Keratinocyte (primary cell): ENCODE data around the gene MAP2K5. TPM values are rescaled to one million over a fixed set of nuclear protein-coding genes. Genes with fewer than 3 reads are reported as not detected.

Experiments used
- DNase-seq: peaks from one replicate; pipeline ENCODE4 v3.0.0-alpha.2; 2011; ENCODE audit warnings: low read depth, missing footprints, low spot score
- FAIRE-seq: peaks from 2 replicates; lab custom pipeline; 2011; peaks lifted over from hg19 to GRCh38; lab: Jason Lieb, UNC
- H2AFZ ChIP-seq: 2 replicates; pipeline ENCODE4 v1.6.0; 2012; ENCODE audit warnings: low read length, control low read depth, inconsistent platforms; ENCODE audit not compliant: control insufficient read depth
- H3K27ac ChIP-seq: 2 replicates; pipeline ENCODE4 v1.5.1; 2011; ENCODE audit warnings: low read length; ENCODE audit not compliant: control insufficient read depth, insufficient read depth
- H3K27me3 ChIP-seq: 3 replicates; pipeline ENCODE4 v1.6.0; 2011; ENCODE audit warnings: low read length; ENCODE audit not compliant: control insufficient read depth, insufficient read depth; ENCODE audit errors: extremely low read depth
- H3K36me3 ChIP-seq, 2 experiments: 2 replicates in 1 of 2; 3 replicates in 1 of 2; pipeline ENCODE4 v1.5.1; 2011; ENCODE audit warnings: low read length in 2 of 2, mild to moderate bottlenecking in 1 of 2; ENCODE audit not compliant: control insufficient read depth in 2 of 2, insufficient read depth in 2 of 2; ENCODE audit errors: extremely low read depth in 1 of 2
- H3K4me1 ChIP-seq: 3 replicates; pipeline ENCODE4 v1.5.1; 2011; ENCODE audit warnings: low read length; ENCODE audit not compliant: control insufficient read depth, insufficient read depth; ENCODE audit errors: extremely low read depth
- H3K4me2 ChIP-seq: 3 replicates; pipeline ENCODE4 v1.6.0; 2011; ENCODE audit warnings: low read depth, low read length; ENCODE audit not compliant: control insufficient read depth, insufficient read depth; ENCODE audit errors: extremely low read depth
- H3K4me3 ChIP-seq, 3 experiments: fragments of 200-600 bp in 1 of 3; sonication (generic) in 1 of 3; 2 replicates in 2 of 3; 3 replicates in 1 of 3; pipeline ENCODE4 v1.5.1; 2011 to 2016; ENCODE audit warnings: low read length in 3 of 3, mild to moderate bottlenecking in 3 of 3, control low read depth in 2 of 3, inconsistent platforms in 1 of 3, low read depth in 1 of 3, mixed read lengths in 1 of 3, mixed run types in 1 of 3, moderate library complexity in 1 of 3; ENCODE audit not compliant: control insufficient read depth in 2 of 3, insufficient read depth in 2 of 3; ENCODE audit errors: extremely low read depth in 1 of 3
- H3K79me2 ChIP-seq: 2 replicates; pipeline ENCODE4 v1.6.0; 2012; ENCODE audit warnings: low read length; ENCODE audit not compliant: control insufficient read depth, insufficient read depth
- H3K9ac ChIP-seq: 3 replicates; pipeline ENCODE4 v1.6.0; 2011; ENCODE audit warnings: low read length; ENCODE audit not compliant: control insufficient read depth, insufficient read depth; ENCODE audit errors: extremely low read depth
- H3K9me1 ChIP-seq: 3 replicates; pipeline ENCODE4 v1.6.0; 2011; ENCODE audit warnings: low read length; ENCODE audit not compliant: control insufficient read depth, insufficient read depth; ENCODE audit errors: extremely low read depth
- H3K9me3 ChIP-seq: 2 replicates; pipeline ENCODE4 v1.5.1; 2012; ENCODE audit warnings: low read depth, low read length; ENCODE audit not compliant: control insufficient read depth
- H4K20me1 ChIP-seq: 3 replicates; pipeline ENCODE4 v1.6.0; 2011; ENCODE audit warnings: low read length; ENCODE audit not compliant: control insufficient read depth, insufficient read depth; ENCODE audit errors: extremely low read depth
- EZH2 ChIP-seq: IDR thresholded peaks from one replicate; pipeline ENCODE4 v1.6.1; 2012; ENCODE audit warnings: inconsistent platforms, mild to moderate bottlenecking, low read length, moderate library complexity
- dilution Hi-C: fragments of 300-500 bp; cut with MboI; formaldehyde crosslinking; loops from one replicate; pipeline ENCODE4 v1.7.0; 2020; ENCODE audit warnings: low sequenced_read_pairs; ENCODE audit not compliant: extremely low pct_ligation_motif_present
- polyA plus RNA-seq, 5 experiments: library from polyadenylated mRNA; depleted of rRNA in 3 of 5; stranded (reverse) in 3 of 5; stranded (forward) in 1 of 5; unstranded in 1 of 5; fragments of >200 nt; gene quantifications; 1 replicate in 1 of 5; 2 replicates in 3 of 5; 3 replicates in 1 of 5; pipeline versions ENCODE4 v1.2.1 to v1.2.3, GENCODE V29; 2011 to 2012; ENCODE audit warnings: missing spikeins in 2 of 5, low read depth in 1 of 5, low replicate concordance in 1 of 5
- TF ChIP-seq, protein P1 (sequence below), 3 experiments: IDR thresholded peaks in 1 of 3; conservative IDR thresholded peaks in 1 of 3; optimal IDR thresholded peaks in 1 of 3; 2 replicates in 2 of 3; 3 replicates in 1 of 3; pipeline versions ENCODE3 to v1.5.1; 2011; ENCODE audit warnings: low read length in 3 of 3, mild to moderate bottlenecking in 3 of 3, moderate library complexity in 2 of 3, control low read depth in 1 of 3, inconsistent platforms in 1 of 3; ENCODE audit not compliant: insufficient read depth in 2 of 3; ENCODE audit errors: extremely low read depth in 1 of 3

Gene MAP2K5
- polyA plus RNA-seq, 1 donor (not counting 4 experiments of a cell fraction or from before 2014, with no cell fraction given): 3.6 TPM

DNA sequence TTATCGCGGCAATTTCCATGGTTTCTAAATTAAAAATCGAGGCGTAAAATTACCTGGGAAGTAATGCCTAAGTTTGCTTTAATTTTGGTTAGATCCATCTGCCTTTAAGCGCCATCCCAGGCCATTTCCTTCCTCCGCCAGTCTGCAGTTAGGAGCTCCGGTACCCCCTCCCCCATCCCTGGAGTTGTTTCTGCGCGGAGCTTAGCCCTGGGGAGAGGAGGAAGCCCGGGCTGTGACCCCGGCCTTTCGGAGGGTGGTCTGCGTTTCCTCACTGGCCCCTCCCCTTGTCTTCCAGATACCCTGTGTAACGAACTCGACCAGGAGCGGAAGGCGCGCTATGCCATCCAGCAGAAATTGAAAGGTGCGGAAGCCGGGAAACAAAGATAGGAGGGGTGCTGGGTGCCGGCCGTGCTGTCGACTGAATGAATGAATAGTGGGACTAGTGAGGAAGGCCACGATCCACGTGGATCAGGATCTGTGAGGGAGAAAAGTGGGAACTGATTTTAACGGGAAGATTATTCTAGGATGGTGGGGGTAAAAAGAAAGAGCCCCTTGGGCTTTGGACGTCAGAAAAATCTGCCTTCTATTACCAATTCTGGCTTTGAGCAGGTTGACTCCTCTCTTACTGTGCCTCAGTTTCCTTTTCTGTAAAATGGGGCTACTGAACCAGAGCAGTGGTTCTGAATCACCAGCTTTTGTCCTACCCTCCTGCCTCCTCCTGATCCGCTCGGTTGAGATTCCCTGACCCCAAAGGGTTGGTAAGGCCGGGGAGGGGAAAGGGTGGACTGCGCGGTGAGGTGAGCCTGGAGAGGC is 290.6 kb downstream of the MAP2K5 start:
- peaks cover 17% of the 10 kb centered on the region for H3K4me1 ChIP-seq
- DNase-seq (no peak), FAIRE-seq (no peak)
- H3K9me3 ChIP-seq: no peaks in the 10 kb centered on the region
- H4K20me1 ChIP-seq: no peaks in the 10 kb centered on the region
- TF ChIP-seq EZH2: no peak
- TF ChIP-seq, protein P1, sequence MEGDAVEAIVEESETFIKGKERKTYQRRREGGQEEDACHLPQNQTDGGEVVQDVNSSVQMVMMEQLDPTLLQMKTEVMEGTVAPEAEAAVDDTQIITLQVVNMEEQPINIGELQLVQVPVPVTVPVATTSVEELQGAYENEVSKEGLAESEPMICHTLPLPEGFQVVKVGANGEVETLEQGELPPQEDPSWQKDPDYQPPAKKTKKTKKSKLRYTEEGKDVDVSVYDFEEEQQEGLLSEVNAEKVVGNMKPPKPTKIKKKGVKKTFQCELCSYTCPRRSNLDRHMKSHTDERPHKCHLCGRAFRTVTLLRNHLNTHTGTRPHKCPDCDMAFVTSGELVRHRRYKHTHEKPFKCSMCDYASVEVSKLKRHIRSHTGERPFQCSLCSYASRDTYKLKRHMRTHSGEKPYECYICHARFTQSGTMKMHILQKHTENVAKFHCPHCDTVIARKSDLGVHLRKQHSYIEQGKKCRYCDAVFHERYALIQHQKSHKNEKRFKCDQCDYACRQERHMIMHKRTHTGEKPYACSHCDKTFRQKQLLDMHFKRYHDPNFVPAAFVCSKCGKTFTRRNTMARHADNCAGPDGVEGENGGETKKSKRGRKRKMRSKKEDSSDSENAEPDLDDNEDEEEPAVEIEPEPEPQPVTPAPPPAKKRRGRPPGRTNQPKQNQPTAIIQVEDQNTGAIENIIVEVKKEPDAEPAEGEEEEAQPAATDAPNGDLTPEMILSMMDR (optimal IDR thresholded peaks at IDR 0.05 in 1 of 3, IDR thresholded peaks at IDR 0.05 in 1 of 3, conservative IDR thresholded peaks at IDR 0.05 in 1 of 3; ENCODE audit: extremely low read depth in 1 of 3, insufficient read depth in 2 of 3, low read length in 3 of 3): no peak
- H3K9ac ChIP-seq: no peak overlapping the region
- no peaks in the 10 kb centered on the region for H3K79me2 ChIP-seq
- H3K36me3 ChIP-seq: no peaks in the 10 kb centered on the region
- H3K4me2 ChIP-seq: peak overlapping the region; percentile 77
- H3K27me3 ChIP-seq: peaks cover 80% of the 10 kb centered on the region
- dilution Hi-C loops: no loop called here
- H2AFZ ChIP-seq: no peak overlapping the region
- H3K4me3 ChIP-seq: peak overlapping the region in 2 of 3 experiments; percentile 36 to 40
- H3K27ac ChIP-seq: no peak overlapping the region
- H3K9me1 ChIP-seq: no peaks in the 10 kb centered on the region

DNA sequence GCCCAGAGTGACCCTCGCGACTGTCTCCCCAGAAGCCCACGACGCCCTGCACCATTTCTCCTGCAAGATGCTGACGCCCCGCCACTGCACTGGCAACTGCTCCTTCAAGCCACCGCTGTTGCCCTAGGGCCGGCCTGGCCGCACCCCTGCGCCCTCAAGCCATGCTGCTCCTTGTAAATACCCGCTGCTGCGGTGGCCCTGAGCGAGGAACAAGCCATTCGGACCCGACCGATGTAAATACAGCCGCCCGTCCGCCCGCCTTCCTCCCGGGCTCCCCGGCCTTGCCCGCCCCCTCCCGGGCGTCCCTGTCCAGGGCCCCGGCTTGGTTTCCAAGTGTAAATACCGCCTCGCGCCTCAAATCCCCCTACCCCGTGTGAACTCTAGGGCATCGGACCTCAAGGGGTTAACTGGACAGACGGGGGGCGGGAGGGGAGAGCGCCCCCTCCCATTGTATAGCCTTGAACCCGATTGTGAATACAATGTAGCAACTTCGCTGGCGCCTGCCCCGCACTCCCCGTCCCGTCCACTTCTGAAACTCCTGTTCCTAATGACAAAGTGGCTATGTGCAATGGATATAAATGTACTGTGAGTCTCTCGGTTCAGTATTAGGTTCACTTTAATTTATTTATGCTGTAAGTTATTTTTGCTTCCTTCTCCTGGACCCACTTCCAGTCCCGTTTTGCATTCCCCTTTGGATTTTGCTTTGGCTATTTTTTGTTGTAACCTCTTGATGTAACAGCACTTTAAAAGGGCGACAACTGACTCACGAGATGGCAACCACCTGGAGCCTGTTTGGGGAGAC is 291.4 kb downstream of the MAP2K5 start:
- H3K9me3 ChIP-seq: no peaks in the 10 kb centered on the region
- H2AFZ ChIP-seq: no peak overlapping the region
- FAIRE-seq: no peak
- H3K9me1 ChIP-seq: no peaks in the 10 kb centered on the region
- no peaks in the 10 kb centered on the region for H3K36me3 ChIP-seq
- peak overlapping the region; percentile 77 for H3K4me2 ChIP-seq
- H3K27me3 ChIP-seq: peaks cover 72% of the 10 kb centered on the region
- dilution Hi-C loops: no loop called here
- peak overlapping the region in 2 of 3 experiments; percentile 9 to 40 for H3K4me3 ChIP-seq
- DNase-seq: no peak
- H4K20me1 ChIP-seq: no peaks in the 10 kb centered on the region
- peaks cover 21% of the 10 kb centered on the region for H3K4me1 ChIP-seq
- TF ChIP-seq, protein P1 (optimal IDR thresholded peaks at IDR 0.05 in 1 of 3, IDR thresholded peaks at IDR 0.05 in 1 of 3, conservative IDR thresholded peaks at IDR 0.05 in 1 of 3; ENCODE audit: extremely low read depth in 1 of 3, insufficient read depth in 2 of 3, low read length in 3 of 3): peak; percentile 43 to 63 (median 48)
- peak; percentile 96 for TF ChIP-seq EZH2
- no peak overlapping the region for H3K9ac ChIP-seq
- H3K27ac ChIP-seq: no peak overlapping the region
- H3K79me2 ChIP-seq: no peaks in the 10 kb centered on the region
